Measurements from ENCODE around the gene RAPGEF2.
"Not testable (repeated sequence)": the region's sequence is repeated elsewhere in the genome, so short reads cannot be mapped to it uniquely, and the experiment has no call there.

Gene RAPGEF2

DNA sequence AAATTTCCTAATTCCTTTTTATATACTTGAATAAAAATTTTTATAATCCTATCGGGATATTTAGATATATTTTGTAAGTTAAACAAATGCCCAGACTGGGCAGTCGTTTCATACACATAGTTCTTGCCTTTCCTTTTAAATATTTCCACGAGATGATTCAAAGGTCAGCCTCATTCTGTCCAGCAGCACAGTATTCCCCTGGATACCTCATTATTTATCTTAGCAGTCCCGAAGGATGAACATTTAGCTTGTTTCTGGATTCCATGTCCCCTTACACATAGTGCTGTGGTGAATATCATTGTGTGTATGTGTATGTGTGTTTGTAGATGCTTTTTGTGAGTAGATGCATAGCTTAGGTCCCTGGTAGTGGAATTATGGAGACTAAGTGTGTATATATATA lies 38.3 kb downstream of the RAPGEF2 start:
- DNase-seq: no peak

GRCh38 chr4:159142241-159142640 lies 39.4 kb downstream of the RAPGEF2 start:
- DNase-seq: no peak

GRCh38 chr4:159142681-159143384 lies 40.0 kb downstream of the RAPGEF2 start:
- DNase-seq: no peak

GRCh38 chr4:159143687-159144086 lies 40.8 kb downstream of the RAPGEF2 start:
- DNase-seq: no peak

DNA sequence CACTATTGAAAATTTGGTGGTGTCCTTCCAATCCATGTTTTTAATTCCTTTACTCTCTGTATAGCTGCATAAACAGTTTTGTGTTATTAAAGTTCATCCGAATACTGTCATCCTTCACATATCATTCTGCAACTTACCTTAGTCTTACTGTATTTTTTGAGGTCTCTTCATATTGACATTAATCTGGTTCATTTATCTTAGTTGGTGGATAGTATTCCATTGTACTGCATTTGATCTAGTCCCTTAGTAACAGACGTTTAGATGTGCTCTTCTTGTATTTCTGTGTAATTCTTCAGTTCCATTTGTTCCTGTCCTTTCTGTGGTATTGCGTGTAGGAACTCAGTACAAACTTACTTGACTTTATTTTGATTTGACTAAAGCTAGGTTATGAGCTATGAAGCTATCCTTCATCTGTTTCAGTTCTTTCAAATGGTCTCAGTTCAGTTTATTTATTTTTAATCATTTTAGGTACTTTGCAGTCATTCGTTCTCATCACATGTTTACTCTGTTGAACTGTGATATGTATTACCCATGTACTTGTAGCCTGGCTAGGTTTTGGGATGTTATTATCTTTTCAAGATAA lies 41.3 kb downstream of the RAPGEF2 start:
- DNase-seq: no peak

- DNase-seq: no peak
Observed at GRCh38 chr4:159145318-159145991, 42.6 kb downstream of the RAPGEF2 start.

DNA sequence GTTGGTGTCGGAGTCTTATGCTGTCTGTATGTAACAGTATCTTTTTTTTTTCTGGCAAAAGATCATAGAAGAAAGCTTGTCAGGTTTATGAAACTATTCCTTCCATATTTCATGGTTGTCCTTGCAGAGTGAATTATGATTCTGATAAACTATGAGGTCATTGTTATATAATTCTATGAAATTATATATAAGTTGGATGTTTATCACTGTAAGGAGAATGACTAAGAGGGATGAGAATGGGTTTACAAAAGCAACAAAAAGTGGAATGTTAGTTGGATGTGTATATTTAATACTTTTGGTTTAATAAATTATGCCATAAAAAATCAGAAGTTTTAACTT lies 43.1 kb downstream of the RAPGEF2 start:
- DNase-seq: no peak

DNA sequence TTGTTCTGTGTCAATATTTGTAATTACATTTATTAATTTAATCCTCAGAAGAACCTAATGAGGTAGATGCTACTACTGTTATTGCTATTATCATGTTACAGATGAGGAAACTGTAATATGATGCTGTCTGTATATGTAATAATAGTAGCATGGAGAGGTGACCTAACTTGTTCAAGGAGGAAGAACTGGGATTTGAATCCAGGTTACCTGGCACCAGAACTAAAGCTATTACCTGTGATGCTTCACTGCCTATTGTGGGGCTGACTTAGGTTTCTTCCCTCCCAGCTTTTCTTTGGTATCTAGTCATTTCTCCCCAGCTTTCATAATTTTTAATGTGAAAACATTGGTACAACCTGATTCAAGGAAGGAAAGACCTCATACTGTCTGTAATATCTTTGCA lies 43.6 kb downstream of the RAPGEF2 start:
- DNase-seq: no peak

DNA sequence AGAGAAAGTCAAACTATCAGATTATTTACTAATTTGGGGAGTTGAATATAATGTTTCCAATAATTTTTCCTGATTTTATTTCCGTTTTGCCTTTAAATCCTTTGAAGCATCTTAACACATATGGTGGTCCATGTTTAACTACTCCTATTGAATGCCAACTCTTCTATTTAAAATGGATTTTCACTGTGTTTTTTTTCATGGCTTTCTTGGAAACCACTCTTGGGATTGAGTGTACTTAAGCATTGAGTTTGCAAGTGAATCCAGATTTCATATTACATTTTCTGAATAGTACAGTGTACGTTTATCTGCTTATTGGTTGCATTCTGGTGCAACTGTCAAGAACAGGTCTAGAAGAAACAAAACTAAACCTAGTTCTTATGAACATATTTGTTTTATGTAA lies 45.6 kb downstream of the RAPGEF2 start:
- DNase-seq: no peak

GRCh38 chr4:159149666-159150065 lies 46.8 kb downstream of the RAPGEF2 start:
- DNase-seq: no peak

GRCh38 chr4:159150396-159150795 lies 47.5 kb downstream of the RAPGEF2 start:
- DNase-seq: no peak

GRCh38 chr4:159150821-159151390 lies 48.0 kb downstream of the RAPGEF2 start:
- no peak for DNase-seq

- no peak for DNase-seq
Observed at GRCh38 chr4:159151689-159152088, 48.8 kb downstream of the RAPGEF2 start.

DNA sequence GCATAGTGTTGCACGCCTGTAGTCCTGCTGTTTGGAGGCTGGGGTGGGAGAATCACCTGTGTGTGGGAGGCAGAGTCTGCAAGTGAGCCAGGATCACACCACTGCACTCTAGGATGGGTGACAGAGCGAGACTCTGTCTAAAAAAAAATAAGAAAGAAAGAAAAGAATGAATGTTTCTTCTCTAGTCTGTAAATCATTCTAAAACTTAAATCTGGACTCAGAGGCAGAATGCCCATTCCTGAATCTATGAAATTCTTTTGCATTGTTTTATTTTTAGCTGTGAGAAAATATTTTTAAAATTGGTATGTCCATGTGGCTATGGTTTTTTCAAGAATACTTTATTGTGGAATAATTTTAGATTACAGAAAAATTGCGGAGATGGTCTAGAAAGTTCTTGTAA lies 49.3 kb downstream of the RAPGEF2 start:
- no peak for DNase-seq

DNA sequence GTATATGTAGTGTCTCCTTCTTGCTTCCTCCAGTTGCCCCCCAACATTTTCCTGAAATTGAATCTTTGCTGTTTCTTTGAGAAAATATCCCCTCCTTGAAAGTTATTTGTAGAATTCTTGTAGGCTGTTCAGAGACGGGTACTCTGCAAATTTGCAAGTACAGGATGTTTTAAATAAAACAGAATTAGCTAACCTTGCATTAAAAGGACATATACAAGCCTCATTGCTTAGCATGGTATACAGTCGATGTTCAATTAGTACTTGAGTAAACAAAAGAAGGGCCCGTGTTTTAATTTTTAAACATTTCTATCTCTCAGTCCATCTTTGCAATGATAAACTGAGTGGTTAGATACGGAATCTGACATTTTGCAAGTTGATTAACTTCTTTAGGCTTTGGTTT lies 50.8 kb downstream of the RAPGEF2 start:
- no peak for DNase-seq

DNA sequence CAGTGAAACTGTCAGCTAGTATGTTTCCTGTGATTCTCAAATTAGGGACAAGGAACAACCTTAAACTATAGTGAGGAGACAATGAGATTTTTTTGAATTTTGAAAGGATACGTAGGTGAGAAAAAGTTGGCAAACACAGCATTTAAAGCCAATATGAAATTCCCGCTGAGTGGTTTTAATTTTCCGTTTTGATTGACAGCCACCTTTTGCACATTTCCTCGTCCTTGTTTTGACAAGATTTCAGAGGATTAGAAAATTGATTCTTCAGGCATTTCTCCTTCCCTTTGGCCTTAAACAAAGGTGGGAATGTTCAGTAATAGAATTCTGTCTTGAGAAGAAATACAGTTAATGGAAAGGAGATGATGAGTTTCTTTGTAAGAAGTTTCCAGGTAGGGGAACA lies 52.2 kb downstream of the RAPGEF2 start:
- DNase-seq: no peak

DNA sequence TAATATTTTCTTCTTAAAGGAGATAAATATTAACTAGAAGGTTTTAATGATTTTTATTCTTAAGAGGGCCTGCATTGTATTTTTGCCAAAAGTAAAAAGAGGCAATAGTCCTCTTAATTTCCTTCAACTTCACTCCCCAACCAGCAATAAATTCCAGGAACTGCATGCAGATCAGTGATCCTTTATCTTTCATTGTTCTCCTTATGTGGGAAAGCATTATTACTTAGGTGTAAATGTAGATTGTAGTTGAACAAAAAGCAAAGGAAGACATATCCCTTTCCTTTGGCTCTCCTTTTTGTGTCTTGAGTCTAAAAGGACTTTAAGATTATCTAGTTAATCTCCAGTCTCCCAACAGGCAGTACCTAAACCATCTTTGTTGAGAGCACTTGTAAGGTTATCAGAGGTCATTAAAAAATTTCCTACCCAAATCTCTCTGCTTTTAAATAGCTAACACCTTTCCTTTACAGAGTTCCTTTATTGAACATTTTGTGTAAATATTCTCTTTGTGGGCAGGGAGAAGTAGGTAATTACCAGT lies 55.3 kb downstream of the RAPGEF2 start:
- no peak for DNase-seq

DNA sequence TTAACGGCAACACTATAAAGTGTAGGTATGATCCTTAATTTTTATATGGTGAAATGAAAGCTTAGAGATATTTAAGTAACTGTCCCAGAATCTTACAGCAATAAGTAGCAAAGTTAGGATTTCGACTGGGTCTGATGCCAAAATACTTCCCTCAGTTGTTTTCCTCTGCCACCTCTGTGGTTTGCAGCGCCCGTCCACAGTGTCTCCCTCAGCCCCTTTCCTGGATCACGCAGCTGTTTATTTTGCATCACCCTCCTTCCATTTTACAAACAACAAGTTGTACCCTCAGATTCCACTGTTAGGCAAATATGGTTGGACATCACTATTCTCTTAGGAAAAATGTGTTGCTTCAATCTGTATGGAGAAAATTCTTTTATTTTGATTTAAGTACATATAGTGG lies 56.1 kb downstream of the RAPGEF2 start:
- DNase-seq: no peak

GRCh38 chr4:159159611-159160010 lies 56.7 kb downstream of the RAPGEF2 start:
- no peak for DNase-seq

- DNase-seq: no peak
Observed at GRCh38 chr4:159160242-159160641, 57.4 kb downstream of the RAPGEF2 start.

DNA sequence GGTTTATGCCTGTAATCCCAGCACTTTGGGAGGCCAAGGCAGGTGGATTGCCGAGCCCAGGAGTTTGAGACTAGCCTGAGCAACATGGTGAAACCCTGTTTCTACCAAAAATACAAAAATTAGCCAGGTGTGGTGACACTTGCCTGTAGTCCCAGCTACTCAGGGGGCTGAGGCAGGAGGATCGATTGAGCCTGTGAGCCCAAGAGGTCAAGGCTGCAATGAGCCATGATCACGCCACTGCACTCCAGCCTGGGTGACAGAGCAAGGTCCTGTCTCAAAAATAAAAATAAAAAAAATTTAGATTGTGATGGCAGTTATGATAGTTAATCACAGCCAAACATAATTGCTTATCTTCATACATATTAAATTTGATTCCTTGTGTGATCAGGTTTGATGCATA lies 58.6 kb downstream of the RAPGEF2 start:
- not testable (repeated sequence) for DNase-seq

- no peak for DNase-seq
Observed at GRCh38 chr4:159162576-159162975, 59.7 kb downstream of the RAPGEF2 start.

- DNase-seq: no peak
Observed at GRCh38 chr4:159163521-159163920, 60.6 kb downstream of the RAPGEF2 start.
